ENCODE measurements around the gene LIPG. TPM values are rescaled to one million over a fixed set of nuclear protein-coding genes. Genes with fewer than 3 reads are reported as not detected.
"Not testable (repeated sequence)": the region's sequence is repeated elsewhere in the genome, so short reads cannot be mapped to it uniquely, and the experiment has no call there.

LIPG gene
- total RNA-seq, 1 experiment from 2014 or later = 6.1 TPM

GRCh38 chr18:49521216-49521835, 40.5 kb upstream of the LIPG start:
- H3K27ac ChIP-seq (ENCODE audit: insufficient read length, low read depth, low read length) = no peak overlapping the region
- peaks cover 0 to 4% of the 10 kb centered on the region in 2 experiments; a peak in 1 of 5 replicates for H3K9me3 Mint-ChIP-seq
- no peaks in the 10 kb centered on the region for H4K20me1 ChIP-seq (ENCODE audit: control insufficient read depth, insufficient read depth, insufficient read length)
- H3K23me2 ChIP-seq (ENCODE audit: insufficient read length, low read depth, low read length, poor library complexity, severe bottlenecking) = no peaks in the 10 kb centered on the region
- no peak overlapping the region for H3K4me2 ChIP-seq (ENCODE audit: insufficient read depth, insufficient read length, low read length)
- no peak overlapping the region for H3K23ac ChIP-seq (ENCODE audit: insufficient read length, low read depth, low read length)
- H3K14ac ChIP-seq (ENCODE audit: insufficient read depth, low read length) = no peak overlapping the region
- peaks cover 7% of the 10 kb centered on the region for H3K4me1 ChIP-seq (ENCODE audit: insufficient read depth, low read length)
- H3K27me3 ChIP-seq (ENCODE audit: insufficient read depth, low read length) = no peaks in the 10 kb centered on the region
- no peaks in the 10 kb centered on the region; a peak in 1 of 7 replicates for H3K36me3 Mint-ChIP-seq (ENCODE audit: insufficient read depth in 1 of 3, low read depth in 3 of 3)
- H2BK15ac ChIP-seq (ENCODE audit: low read depth, low read length) = no peak overlapping the region
- H4K8ac ChIP-seq (replicated peaks; ENCODE audit: insufficient read length, low read depth, low read length) = no peak overlapping the region
- no peak overlapping the region for H3K4me3 Mint-ChIP-seq
- no peaks in the 10 kb centered on the region for H3K27me3 Mint-ChIP-seq (ENCODE audit: low read depth)
- H3K4me1 Mint-ChIP-seq = peaks cover 26 to 35% of the 10 kb centered on the region in 2 experiments
- H3T11ph ChIP-seq (ENCODE audit: low read length) = no peak overlapping the region
- no peak overlapping the region for H2BK12ac ChIP-seq (ENCODE audit: insufficient read length, low read depth, low read length)
- no peak overlapping the region for H2BK120ac ChIP-seq (ENCODE audit: low read depth, low read length, poor library complexity, severe bottlenecking)
- H3K79me2 ChIP-seq (ENCODE audit: insufficient read depth, low read length) = no peaks in the 10 kb centered on the region
- H2BK20ac ChIP-seq (ENCODE audit: low read depth, low read length, poor library complexity, severe bottlenecking) = no peak overlapping the region
- TF ChIP-seq CTCF (conservative IDR thresholded peaks at IDR 0.05) = no peak
- no peak overlapping the region for H4K5ac ChIP-seq (ENCODE audit: insufficient read length, low read depth, low read length)
- H2AFZ ChIP-seq (ENCODE audit: low read length) = no peak overlapping the region
- no peak overlapping the region for H4K91ac ChIP-seq (ENCODE audit: insufficient read length, low read depth, low read length)
- H3K9me3 ChIP-seq (ENCODE audit: control insufficient read depth, low read depth, low read length) = no peaks in the 10 kb centered on the region
- no peak overlapping the region for H3K4ac ChIP-seq (ENCODE audit: low read depth, low read length)
- H3K9ac ChIP-seq (ENCODE audit: extremely low read depth, insufficient read length, low read length) = no peak overlapping the region
- WGBS (ENCODE audit: extremely low coverage, insufficient read length, low lambda C conversion rate) = no CpG with 5 or more reads among the region's 7 CpGs
- no peak overlapping the region for H2BK5ac ChIP-seq (ENCODE audit: insufficient read length, low read length)
- H3K79me1 ChIP-seq (ENCODE audit: insufficient read depth, low read depth, low read length, poor library complexity, severe bottlenecking) = no peaks in the 10 kb centered on the region
- no peak overlapping the region for H3K18ac ChIP-seq (ENCODE audit: insufficient read length, low read depth, low read length)
- peak overlapping the region in 1 of 3 experiments; percentile 76; a peak in 3 of 7 replicates for H3K27ac Mint-ChIP-seq
- DNase-seq = peak; percentile 36
- H2AK5ac ChIP-seq (ENCODE audit: insufficient read length, low read length) = no peak overlapping the region
- H3K56ac ChIP-seq (ENCODE audit: insufficient read length, low read depth, low read length) = no peak overlapping the region

GRCh38 chr18:49523580-49524093, 38.2 kb upstream of the LIPG start:
- not testable (repeated sequence) for H2BK120ac ChIP-seq (ENCODE audit: low read depth, low read length, poor library complexity, severe bottlenecking); H3K27me3 ChIP-seq (ENCODE audit: insufficient read depth, low read length); H3K23ac ChIP-seq (ENCODE audit: insufficient read length, low read depth, low read length); H3K9me3 ChIP-seq (ENCODE audit: control insufficient read depth, low read depth, low read length); H3K4me2 ChIP-seq (ENCODE audit: insufficient read depth, insufficient read length, low read length); H3K79me1 ChIP-seq (ENCODE audit: insufficient read depth, low read depth, low read length, poor library complexity, severe bottlenecking); DNase-seq; H4K91ac ChIP-seq (ENCODE audit: insufficient read length, low read depth, low read length); H3K23me2 ChIP-seq (ENCODE audit: insufficient read length, low read depth, low read length, poor library complexity, severe bottlenecking); H2BK20ac ChIP-seq (ENCODE audit: low read depth, low read length, poor library complexity, severe bottlenecking); H3T11ph ChIP-seq (ENCODE audit: low read length); H4K20me1 ChIP-seq (ENCODE audit: control insufficient read depth, insufficient read depth, insufficient read length); H3K27ac ChIP-seq (ENCODE audit: insufficient read length, low read depth, low read length); H3K4me3 Mint-ChIP-seq; H2AK5ac ChIP-seq (ENCODE audit: insufficient read length, low read length); H3K4ac ChIP-seq (ENCODE audit: low read depth, low read length); H2BK12ac ChIP-seq (ENCODE audit: insufficient read length, low read depth, low read length); H3K56ac ChIP-seq (ENCODE audit: insufficient read length, low read depth, low read length); H3K9ac ChIP-seq (ENCODE audit: extremely low read depth, insufficient read length, low read length); H3K79me2 ChIP-seq (ENCODE audit: insufficient read depth, low read length); H4K8ac ChIP-seq (replicated peaks; ENCODE audit: insufficient read length, low read depth, low read length); H3K27me3 Mint-ChIP-seq (ENCODE audit: low read depth); H4K5ac ChIP-seq (ENCODE audit: insufficient read length, low read depth, low read length); H3K9me3 Mint-ChIP-seq; H3K14ac ChIP-seq (ENCODE audit: insufficient read depth, low read length); H3K4me1 ChIP-seq (ENCODE audit: insufficient read depth, low read length); H3K18ac ChIP-seq (ENCODE audit: insufficient read length, low read depth, low read length); H3K36me3 Mint-ChIP-seq (ENCODE audit: insufficient read depth in 1 of 3, low read depth in 3 of 3); H2AFZ ChIP-seq (ENCODE audit: low read length); H2BK15ac ChIP-seq (ENCODE audit: low read depth, low read length); H3K27ac Mint-ChIP-seq; H2BK5ac ChIP-seq (ENCODE audit: insufficient read length, low read length)
- WGBS (ENCODE audit: extremely low coverage, insufficient read length, low lambda C conversion rate) = no CpG with 5 or more reads among the region's 7 CpGs
- H3K4me1 Mint-ChIP-seq = peaks cover 37 to 42% of the 10 kb centered on the region in 2 experiments
